HG03159 (cell line): Measurements from ENCODE around the gene SFT2D3.

Source experiments
- ATAC-seq: cut with Tn5 transposase; IDR thresholded peaks from one replicate; pipeline ENCODE4 v1.9.1; 2021; ENCODE audit warnings: mild to moderate bottlenecking, moderate library complexity; ENCODE audit not compliant: unreplicated experiment

The SFT2D3 gene, protein sequence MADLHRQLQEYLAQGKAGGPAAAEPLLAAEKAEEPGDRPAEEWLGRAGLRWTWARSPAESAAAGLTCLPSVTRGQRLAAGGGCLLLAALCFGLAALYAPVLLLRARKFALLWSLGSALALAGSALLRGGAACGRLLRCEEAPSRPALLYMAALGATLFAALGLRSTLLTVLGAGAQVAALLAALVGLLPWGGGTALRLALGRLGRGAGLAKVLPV

DNA sequence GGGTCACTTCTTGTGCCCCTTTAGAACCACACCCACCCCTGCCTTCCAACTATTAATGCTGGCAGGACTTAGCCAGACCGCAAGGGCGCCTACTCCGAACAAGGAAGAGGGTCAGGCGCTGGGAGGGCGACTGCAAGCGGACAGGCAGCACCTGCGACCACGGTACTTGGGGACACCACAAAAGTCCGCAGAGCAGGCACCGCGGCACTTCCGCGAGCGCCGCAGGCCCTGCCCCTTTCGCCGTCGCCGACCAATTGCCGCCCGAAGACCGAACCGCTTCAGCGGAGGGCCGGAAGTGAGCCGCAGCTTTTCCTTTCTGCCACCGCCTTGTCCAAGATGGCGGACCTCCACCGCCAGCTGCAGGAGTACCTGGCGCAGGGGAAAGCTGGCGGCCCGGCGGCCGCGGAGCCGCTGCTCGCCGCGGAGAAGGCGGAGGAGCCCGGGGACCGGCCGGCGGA lies at the start of gene SFT2D3:
Gene SFT2D3, plus strand, starts transcription at position 305 of the 458 bp plus-strand sequence. Its CDS starts 32 bp downstream, at position 337.
- ATAC-seq: peak; percentile 70

DNA sequence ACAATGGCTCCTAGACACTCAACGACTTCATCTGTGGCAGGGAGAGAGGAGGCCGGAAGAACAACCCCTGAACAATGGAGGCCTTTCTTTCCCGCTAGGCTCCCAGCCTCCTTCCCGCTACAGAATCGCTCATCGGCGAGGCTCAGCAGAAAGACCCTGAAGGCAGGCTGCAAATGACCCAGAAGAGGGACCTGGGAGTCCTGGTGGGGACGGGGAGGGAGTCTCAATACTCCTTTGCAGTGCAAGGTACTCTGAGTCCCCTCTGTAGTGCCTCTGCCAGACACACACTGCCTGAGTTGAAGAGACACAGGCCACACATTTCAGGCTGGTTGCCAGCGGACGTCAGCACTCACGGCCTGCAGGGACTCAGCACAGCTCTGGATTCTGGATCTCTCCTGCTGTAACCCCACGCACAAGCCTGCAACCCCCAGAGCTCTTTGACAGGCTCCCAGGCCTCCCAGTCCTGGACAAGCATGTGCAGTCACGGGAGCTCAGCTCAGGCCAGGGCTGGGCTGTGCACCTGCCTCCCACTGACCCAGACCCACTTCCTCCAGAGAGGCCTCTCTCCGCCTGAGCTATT lies 49.2 kb upstream of the SFT2D3 start:
- no peak for ATAC-seq

DNA sequence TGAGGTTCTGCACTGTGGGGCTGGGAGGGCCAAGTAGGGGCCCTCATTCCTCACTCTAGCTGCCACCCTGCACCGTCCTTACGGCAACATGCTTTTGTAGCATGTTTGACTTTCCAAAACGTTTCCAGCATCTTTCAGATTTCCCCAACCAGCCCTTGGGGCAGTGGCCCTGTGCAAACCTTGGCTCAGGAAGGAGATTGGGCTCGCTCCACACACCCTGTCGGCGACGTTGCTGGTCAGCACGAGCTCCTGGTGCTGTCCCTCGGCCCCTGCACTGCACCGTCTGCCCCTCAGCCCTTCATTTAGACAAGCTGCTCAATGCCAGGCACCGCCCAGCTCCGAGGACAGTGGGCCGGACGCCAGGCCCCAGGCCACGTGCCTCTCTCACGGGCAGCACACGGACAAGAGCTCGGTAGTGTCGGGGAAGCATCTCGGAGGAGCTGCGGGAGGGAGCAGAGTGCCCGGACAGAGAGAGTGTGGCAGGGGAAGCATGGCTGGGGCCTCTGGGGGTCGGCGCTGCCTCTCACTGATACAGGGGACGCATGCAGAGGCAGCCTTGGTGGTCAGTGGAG lies 48.4 kb upstream of the SFT2D3 start:
- ATAC-seq: no peak

DNA sequence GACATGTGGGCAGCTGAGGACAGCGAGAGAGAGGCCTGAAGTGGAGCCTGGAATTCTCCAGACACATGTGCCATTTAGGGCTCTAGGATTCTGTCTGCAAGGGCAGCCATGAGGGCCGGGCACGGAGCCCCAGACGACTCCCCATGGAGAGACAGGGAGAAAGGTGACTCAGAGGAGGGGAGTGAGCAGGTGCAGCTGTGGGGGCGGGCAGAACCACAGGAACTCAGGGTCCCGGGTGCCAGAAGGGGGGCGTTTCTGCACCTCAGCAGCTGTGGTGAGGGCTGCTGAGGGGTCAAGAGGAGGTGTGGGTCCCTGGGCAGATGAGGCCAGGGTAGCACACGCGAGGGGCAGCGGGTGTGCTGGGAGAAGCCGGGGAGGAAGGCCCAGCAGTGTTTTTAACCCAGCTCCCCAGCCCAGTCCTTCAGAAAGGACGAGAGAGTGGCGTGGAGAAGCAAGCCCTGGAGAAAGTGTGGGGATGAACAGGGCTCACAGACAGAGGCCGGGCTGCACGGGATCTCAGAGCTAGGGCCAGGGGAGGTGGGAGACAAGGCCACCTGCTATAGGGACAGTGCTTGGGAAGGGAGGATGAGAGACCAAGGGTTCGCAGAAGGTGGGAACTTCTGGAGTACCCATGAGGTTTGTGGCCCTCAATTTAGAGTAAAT lies 47.7 kb upstream of the SFT2D3 start:
- ATAC-seq: no peak

DNA sequence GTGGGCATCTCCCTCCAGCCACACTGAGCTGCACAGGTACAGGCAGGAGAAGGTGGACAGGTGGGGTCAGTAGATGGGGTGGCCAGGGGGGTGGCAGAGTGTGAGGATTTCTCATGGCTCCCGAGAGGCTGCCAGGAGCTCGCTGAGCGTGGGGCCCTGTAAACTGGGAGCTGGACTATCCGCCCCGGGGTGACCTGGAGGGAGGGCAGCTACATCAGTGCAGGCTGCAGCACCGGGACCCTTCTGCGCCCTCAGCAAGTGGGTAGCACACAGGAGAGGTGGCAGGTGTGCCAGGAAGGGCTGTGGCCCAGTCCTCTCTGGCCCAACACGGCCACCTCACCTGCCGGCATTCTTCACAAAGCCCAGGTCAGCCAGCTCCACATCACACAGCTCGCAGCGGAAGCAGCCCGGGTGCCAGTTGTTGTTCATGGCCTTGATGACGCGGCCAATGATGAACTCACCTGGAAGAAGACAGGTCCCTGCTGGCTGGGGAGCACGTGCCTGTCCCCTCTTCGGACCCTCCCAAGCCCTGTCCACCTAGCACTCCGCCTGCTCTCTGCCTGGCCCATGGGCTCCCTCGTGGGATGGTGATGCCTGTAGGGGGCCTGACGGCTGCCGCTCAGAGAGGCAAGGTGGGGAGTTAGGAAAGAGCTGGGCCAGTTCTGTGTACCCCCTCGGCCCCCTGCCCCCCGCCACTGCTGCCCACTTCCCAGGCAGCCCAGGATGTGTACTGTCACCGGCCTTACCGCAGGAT lies 47.0 kb upstream of the SFT2D3 start:
- ATAC-seq: no peak

DNA sequence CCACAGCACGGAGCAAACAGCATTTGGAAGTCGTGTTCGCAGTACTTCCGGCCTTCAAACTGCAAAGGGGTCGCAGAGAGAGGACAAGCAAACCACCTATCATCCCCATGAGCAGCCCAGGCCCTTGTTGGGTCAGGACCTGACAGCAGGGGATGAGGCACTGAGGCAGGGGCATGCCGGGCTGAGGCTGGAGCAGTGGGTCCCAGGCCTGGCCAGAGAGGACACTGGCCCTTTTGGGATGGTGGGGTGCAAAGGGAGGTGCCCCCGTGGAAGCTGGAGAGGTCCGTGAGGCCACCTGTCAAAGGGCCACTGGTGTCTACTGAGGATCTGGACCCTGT lies 46.5 kb upstream of the SFT2D3 start:
- no peak for ATAC-seq

DNA sequence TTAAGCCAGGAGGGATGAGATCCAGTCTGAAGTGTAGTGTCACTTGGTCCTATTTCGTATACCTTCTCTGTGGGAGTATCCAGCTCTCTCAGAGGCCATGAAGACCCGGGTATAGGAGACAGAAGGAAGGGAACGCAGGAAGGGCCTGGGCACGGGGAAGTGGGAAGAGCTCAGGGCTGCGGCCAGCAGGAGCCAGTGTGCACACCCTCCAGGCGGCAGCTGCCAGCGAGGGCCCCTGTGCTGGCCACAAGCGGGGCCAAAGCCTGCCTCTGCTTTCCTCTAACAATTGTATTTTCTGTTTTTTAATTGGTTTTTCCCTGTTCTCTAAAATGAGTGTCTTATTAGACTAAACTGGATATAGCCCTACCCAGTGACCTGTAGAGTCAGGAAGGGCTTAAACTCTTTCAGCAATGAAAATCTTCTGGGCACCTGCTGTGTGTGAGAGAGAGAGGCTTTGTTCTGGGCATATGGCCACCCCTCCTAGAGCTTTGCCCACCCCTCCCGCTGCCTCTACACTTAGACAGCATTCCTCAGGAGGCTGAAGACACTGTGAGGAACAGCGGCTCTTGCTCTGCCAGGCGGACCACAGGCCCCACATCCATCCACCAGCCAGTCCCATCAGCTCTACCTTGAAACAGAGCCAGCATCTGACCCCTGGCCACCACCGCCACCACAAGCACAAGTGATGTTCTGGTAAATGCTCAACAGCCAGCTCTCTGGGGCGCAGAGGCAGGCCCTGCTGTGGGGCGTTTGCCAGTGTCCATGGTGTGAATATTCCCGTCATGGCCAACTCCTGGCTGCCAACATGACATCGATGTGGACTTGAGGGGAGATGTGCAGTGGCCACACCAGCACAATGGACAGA lies 45.9 kb upstream of the SFT2D3 start:
- no peak for ATAC-seq

DNA sequence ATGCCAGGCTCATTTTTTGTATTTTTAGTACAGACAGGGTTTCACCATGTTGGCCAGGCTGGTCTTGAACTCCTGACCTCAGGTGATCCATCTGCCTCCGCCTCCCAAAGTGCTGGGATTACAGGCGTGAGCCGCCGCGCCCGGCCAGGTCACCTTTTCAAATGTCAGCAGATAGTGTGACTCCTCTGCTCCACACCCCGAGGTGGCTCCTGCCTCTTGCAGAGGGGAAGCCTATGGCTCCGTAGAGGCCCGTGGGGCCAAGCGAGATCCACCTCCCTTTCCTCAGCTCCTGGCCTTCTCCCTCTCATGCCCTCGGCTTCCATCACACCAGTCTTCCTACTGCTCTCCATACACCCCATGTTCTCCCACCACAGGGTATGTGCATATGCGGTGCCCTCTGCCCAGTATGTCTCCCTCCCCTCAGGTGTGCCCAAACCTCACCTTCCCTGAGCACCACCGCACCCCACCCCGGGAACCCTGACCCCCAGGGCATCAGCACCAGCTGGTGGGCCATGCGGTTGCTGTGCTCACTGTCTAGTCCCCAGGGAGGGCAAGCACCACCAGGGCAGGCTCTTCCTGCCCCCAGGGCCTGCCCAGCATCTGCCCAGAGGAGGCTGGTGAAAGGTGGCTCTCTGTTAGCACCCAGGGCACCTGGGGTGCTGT lies 44.6 kb upstream of the SFT2D3 start:
- ATAC-seq: no peak

DNA sequence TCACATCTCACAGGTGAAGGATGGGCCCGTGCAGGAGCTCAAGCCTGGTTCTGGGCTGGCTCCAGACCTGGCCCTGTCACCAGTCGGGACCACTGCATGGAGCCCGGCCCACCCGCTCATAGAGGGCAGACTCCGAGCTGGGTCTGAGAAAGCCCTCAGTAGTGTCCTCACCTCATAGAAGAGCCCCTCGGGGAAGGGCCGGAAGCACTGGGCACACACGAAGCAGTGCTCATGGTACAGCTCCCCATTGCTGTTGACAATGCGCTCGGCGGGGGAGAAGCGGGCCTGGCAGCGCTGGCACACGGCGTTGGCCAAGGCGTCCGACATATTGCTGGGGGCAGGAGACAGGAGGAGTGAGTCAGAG lies 44.1 kb upstream of the SFT2D3 start:
- ATAC-seq: no peak

DNA sequence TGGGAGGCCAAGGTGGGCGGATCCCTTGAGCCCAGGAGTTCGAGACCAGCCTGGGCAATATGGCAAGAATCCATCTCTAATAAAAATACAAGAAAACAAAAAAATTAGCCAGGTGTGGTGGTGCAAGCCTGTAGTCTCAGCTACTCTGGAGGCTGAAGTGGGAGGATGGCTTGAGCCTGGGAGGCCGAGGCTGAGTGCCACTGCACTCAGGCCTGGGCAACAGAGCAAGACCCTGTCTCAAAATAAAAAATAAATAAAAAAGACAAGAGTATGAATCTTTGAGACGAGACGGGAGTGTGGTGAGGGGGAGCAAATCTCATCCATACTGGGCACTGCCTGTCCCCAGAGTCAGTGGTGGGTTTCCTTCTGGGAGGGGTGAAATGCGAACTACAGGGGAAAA lies 43.2 kb upstream of the SFT2D3 start:
- no peak for ATAC-seq

DNA sequence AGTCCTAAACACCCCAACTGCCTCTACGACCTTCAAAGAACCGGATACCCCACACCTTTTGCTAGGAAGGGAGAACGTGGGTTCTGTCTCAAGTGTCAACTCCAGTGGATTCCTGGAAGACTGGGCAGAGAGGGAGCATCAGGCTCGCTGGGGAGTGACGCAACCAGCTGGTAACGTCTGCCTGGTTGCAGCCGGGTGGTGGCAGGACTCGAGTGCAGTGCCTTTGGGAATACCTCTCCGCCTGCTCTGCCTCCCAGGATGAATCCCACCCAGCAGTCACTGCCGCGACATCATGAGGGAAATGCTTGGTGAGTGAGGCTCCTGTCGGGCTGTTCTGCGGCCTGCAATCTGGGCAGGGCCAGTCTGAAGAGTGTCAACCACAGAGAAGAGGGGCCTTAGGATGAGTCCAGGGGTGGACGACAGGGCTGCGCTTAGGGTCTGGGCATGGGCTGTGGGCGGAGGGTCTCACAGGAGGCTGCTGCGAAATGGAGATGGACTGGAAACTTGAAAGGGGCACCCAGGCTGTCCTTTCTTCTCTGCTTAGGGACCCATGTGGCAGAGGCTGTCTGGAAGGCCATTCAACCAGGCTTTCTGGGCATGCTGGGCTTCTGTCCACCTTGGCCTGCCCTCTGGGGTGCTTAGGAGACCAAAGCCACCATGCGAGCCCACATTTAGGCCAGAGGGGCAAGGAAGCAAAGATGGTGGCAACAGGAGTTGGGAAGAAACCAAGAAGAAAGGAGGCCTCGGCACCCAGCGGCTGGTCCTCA lies 42.5 kb upstream of the SFT2D3 start:
- ATAC-seq: no peak

DNA sequence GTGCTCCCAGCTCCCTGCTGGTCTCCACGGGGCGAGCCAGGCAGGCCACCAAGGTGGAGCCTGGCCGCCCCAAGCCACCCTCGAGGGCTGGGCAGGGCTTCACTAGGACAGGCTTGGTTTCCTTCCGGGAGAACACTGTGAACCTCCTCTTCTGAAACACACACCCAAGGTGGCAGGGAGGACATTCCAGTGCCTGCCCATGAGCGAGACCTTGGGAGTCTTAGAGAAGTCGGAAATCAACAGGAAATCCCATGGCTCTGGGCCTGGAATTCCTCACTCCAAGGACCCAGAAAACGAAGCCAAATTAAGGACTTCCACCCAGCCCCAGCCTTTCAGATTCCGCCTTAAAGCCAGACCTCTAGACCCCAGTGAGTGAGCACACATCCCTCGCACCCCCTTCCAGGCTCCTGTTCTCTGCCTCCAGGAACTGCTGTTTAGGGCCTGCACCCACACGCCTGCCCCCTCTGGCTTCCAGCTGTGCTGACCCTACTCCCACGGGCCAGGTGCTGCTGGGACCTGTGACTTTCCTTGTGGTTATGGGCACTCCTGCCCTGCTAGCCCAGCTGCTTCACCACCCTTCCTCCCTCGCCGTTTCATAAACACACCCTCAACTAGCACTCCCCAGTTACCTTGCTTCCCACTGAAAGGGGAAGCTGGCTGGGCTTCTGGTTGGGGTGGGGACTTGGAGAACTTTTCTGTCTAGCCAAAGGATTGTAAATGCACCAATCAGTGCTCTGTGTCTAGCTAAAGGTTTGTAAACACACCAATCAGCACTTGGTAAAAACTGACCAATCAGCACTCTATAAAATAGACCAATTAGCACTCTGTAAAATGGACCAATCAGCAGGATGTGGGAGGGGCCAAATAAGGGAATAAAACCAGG lies 41.6 kb upstream of the SFT2D3 start:
- no peak for ATAC-seq

DNA sequence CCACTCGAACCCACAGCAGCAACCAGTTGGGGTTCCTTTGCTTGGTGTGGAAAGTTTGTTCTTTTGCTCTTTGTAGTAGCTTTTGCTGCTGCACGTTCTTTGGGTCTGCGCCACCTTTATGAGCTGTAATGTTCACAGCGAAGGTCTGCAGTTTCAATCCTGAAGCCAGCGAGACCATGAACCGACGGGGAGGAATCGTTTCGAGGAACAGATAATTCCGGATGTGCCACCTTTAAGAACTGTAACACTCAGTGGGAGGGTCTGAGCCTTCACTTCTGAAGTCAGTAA lies 41.1 kb upstream of the SFT2D3 start:
- no peak for ATAC-seq

DNA sequence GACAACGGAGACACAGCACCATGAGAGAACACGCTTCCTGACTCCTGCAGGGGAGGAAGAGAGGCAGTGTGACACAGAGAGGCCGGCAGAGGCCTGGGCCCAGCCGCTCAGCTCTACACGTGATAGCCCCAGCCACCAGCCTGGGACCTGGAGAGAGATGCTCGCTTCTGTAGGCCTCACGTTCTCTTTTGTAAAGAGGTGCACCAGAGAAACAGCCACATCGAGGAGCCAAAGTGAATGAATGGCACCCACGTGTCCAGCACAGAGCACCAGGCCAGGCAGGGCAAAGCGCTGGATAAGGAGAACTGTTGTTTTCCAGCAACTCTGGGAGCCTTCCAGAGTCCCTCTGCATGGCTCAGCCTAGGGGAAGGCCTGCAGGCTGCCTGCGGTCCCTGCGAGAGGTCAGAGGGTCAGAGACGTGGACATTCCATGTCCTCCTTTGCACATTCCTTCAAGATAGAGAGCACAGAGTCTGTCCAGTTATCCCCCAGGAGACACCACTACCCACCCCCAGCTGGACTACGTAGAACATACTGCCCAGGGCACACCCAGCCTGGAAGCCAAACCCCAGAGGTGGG lies 40.1 kb upstream of the SFT2D3 start:
- ATAC-seq: no peak

DNA sequence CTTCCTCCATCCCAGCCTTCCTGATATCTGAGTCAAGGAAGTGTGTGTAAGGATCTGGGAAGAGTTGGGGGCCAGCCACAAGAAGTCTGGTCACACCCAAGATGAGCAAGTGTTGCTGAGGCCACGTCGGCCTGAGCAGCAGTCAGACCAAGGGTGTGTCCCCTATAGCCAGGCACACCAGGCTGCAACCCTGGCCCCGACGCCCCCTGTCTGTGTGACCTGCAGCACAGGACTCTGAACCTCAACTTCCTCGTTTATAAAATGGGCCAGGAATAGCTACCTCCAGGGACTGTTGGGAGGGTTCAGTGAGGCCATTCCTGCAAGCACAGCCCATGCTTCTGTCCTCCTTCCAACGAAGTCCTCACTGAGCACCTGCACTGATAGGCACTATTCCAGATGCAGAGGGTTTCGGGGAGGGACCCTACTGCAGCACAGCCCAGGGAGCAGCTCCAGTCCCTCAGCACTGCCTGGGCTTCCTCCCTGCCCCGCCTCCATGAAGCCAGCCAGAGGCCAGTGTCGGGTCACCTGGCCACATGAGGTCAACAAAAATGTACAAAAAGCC lies 39.3 kb upstream of the SFT2D3 start:
- ATAC-seq: no peak

DNA sequence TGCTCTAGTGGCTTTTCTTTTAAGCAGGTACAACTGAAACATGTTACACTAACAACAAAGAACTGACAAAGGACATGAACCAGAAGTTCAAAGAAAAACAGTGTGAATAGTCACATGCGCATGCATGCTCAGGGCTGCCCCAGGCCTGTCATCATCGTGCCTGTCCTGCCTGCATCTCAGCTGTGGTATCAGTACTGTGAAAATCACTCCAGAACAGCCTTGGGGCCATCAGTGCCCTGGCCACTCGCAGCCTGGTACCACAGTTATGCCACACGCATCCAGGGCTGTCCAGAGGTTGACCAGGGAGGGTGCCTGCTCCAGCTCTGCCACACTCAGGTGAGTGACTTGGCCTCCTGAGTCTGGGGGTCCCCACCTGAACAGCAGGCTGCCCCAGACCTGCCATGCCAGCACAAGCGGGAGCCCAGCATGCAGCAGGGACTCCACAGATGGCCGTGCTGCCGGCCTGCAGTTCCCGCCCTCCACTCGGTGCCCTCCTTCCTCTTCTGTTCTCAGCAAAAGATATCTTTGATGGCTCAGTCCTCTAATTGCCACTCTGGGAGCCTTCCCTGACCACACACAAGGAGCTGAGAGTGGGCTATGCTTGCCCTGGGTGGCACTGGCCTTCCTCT lies 38.2 kb upstream of the SFT2D3 start:
- ATAC-seq: no peak

DNA sequence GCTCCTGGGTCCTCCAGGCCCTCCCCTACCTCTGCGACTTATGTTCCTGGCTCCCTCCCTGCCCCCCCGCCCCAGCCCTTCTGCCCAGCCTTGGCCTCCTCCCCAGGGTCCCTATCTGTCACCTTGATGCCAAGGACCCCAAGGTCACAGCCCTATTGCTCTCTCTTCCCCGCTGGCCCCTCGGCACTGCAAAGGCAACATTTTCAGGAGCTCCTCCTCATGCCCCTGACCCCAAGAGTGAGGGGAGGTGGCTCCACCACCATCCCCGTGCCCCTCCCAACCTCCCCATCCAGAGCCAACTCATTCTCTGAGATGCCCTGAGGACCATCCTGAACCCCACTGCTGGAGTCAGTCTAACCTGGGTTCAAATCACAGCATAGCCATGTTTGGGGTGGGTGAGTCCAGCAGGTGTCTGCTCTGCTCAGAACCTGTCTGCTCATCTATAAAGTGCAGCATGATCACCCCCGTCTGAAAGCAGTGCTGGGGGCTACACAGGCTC lies 37.7 kb upstream of the SFT2D3 start:
- no peak for ATAC-seq
